Measurements from ENCODE around the gene NTM.
A peak's percentile ranks its signal among the peaks of the same experiment; 100 is the strongest.

The NTM gene

GRCh38 chr11:131748151-131749050, 378.0 kb downstream of the NTM start:
- DNase-seq: peak in 1 of 2 experiments; percentile 4

- no peak for DNase-seq
Measured at GRCh38 chr11:131749101-131749500, 378.7 kb downstream of the NTM start.

- DNase-seq: no peak
Measured at GRCh38 chr11:131750152-131750551, 379.7 kb downstream of the NTM start.

- no peak for DNase-seq
Measured at GRCh38 chr11:131750692-131751091, 380.3 kb downstream of the NTM start.

GRCh38 chr11:131754671-131755070, 384.3 kb downstream of the NTM start:
- DNase-seq: no peak

GRCh38 chr11:131756479-131757110, 386.2 kb downstream of the NTM start:
- no peak for DNase-seq

GRCh38 chr11:131758726-131759125, 388.3 kb downstream of the NTM start:
- DNase-seq: no peak

- no peak for DNase-seq
Measured at GRCh38 chr11:131759140-131759539, 388.7 kb downstream of the NTM start.

GRCh38 chr11:131760091-131761061, 390.0 kb downstream of the NTM start:
- no peak for DNase-seq

GRCh38 chr11:131762346-131763110, 392.1 kb downstream of the NTM start:
- no peak for DNase-seq

- no peak for DNase-seq
Measured at GRCh38 chr11:131763193-131763890, 392.9 kb downstream of the NTM start.

GRCh38 chr11:131764126-131764525, 393.7 kb downstream of the NTM start:
- DNase-seq: no peak

GRCh38 chr11:131764649-131765048, 394.2 kb downstream of the NTM start:
- no peak for DNase-seq

GRCh38 chr11:131766637-131767036, 396.2 kb downstream of the NTM start:
- no peak for DNase-seq

- DNase-seq: no peak
Measured at GRCh38 chr11:131767421-131767820, 397.0 kb downstream of the NTM start.

GRCh38 chr11:131770801-131771200, 400.4 kb downstream of the NTM start:
- DNase-seq: no peak

- DNase-seq: no peak
Measured at GRCh38 chr11:131771471-131771870, 401.1 kb downstream of the NTM start.

- no peak for DNase-seq
Measured at GRCh38 chr11:131773626-131774025, 403.2 kb downstream of the NTM start.

- no peak for DNase-seq
Measured at GRCh38 chr11:131776211-131776610, 405.8 kb downstream of the NTM start.

- DNase-seq: no peak
Measured at GRCh38 chr11:131785801-131786200, 415.4 kb downstream of the NTM start.

GRCh38 chr11:131787119-131787518, 416.7 kb downstream of the NTM start:
- DNase-seq: no peak

- no peak for DNase-seq
Measured at GRCh38 chr11:131790586-131790985, 420.2 kb downstream of the NTM start.

Data from stimulated activated CD4-positive, alpha-beta T cell treated with anti-CD3 and anti-CD28 coated beads, Interleukin-4, amount 100 ng/mL, for 4 hours (primary cell).